Smooth muscle cell (in vitro differentiated cells): ENCODE results near the gene MICU1. TPM values are rescaled to one million over a fixed set of nuclear protein-coding genes. Genes with fewer than 3 reads are reported as not detected.
A peak's percentile ranks its signal among the peaks of the same experiment; 100 is the strongest.

ENCODE experiments used
- DNase-seq: peaks from one replicate; lab custom pipeline; 2025; ENCODE audit not compliant: unreplicated experiment; lab: John Stamatoyannopoulos, UW
- H2AFZ ChIP-seq: fragments of 200-600 bp; sonication (generic); 2 replicates; pipeline ENCODE4 v1.6.0; 2016; ENCODE audit warnings: antibody characterized with exemption, low read depth, mild to moderate bottlenecking
- H3F3A ChIP-seq: fragments of 200-600 bp; sonication (generic); 2 replicates; pipeline ENCODE4 v1.6.0; 2017; ENCODE audit warnings: antibody characterized with exemption, low read depth
- H3K27ac ChIP-seq: fragments of 200-600 bp; sonication (generic); 2 replicates; pipeline ENCODE4 v1.5.1; 2016; ENCODE audit warnings: low read depth, mild to moderate bottlenecking
- H3K27me3 ChIP-seq: fragments of 200-600 bp; sonication (generic); 2 replicates; pipeline ENCODE4 v1.6.1; 2016; ENCODE audit warnings: low read depth, mild to moderate bottlenecking
- H3K36me3 ChIP-seq: fragments of 200-600 bp; sonication (generic); 2 replicates; pipeline ENCODE4 v1.5.1; 2016; ENCODE audit warnings: low read depth
- H3K4me1 ChIP-seq: fragments of 200-600 bp; sonication (generic); 2 replicates; pipeline ENCODE4 v1.5.1; 2016; ENCODE audit warnings: low read depth
- H3K4me2 ChIP-seq: fragments of 200-600 bp; sonication (generic); 2 replicates; pipeline ENCODE4 v1.6.0; 2016; ENCODE audit warnings: mild to moderate bottlenecking
- H3K4me3 ChIP-seq: fragments of 200-600 bp; sonication (generic); 2 replicates; pipeline ENCODE4 v1.5.1; 2016; ENCODE audit warnings: mild to moderate bottlenecking
- H3K79me2 ChIP-seq: fragments of 200-600 bp; sonication (generic); 2 replicates; pipeline ENCODE4 v1.6.0; 2016; ENCODE audit warnings: low read depth, mild to moderate bottlenecking
- H3K9ac ChIP-seq: fragments of 200-600 bp; sonication (generic); 2 replicates; pipeline ENCODE4 v1.6.0; 2016; ENCODE audit warnings: low read depth
- H3K9me3 ChIP-seq: fragments of 200-600 bp; sonication (generic); replicated peaks from 2 replicates; pipeline ENCODE4 v1.5.1; 2016; ENCODE audit warnings: low read depth
- H4K20me1 ChIP-seq: fragments of 200-600 bp; sonication (generic); 2 replicates; pipeline ENCODE4 v1.6.0; 2016; ENCODE audit warnings: low read depth
- WGBS: methylation state at CpG from one replicate; pipeline ENCODE4 v1.1.7; 2016; ENCODE audit warnings: low lambda C conversion rate; 5-methylcytosine and 5-hydroxymethylcytosine counted together
- polyA plus RNA-seq: library from polyadenylated mRNA; unstranded; fragments of >200 nt; fragmentation: Nextera tagmentation; extraction: Ambion mirVana; gene quantifications from 2 replicates; pipeline ENCODE4 v1.2.1, GENCODE V29; 2016
- total RNA-seq: library from RNA; depleted of rRNA; stranded (reverse); fragments of >200 nt; gene quantifications from 2 replicates; pipeline ENCODE4 v1.2.3, GENCODE V29; 2014
- TF ChIP-seq, protein P1 (sequence below): fragments of 200-600 bp; sonication (generic); IDR thresholded peaks from 2 replicates; pipeline ENCODE4 v1.5.1; 2017; ENCODE audit warnings: borderline replicate concordance, mild to moderate bottlenecking, antibody characterized with exemption; ENCODE audit not compliant: insufficient read depth, poor library complexity, severe bottlenecking

Gene MICU1
- total and polyA plus RNA-seq, 2 experiments from 2014 or later: 35.0 to 35.1 TPM

DNA sequence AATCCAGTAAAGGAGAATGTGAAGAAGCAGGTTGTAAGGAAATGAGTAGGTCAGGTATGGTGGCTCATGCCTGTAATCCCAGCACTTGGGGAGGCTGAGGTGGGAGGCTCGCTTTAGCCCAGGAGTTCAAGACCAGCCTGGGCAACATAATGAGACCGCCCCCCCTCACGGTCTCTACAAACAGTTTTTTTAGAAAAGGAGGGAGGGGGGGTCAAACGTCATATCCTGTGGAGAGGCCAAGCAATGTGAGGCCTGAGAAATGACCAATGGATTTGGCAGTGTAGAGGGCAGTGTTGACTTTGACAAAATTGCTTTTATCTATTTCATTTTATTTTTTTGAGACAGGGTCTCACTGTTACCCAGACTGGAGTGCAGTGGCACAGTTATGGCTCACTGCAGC lies 268.9 kb downstream of the MICU1 start:
- Histone ChIP-seq H3K4me2 (no peak overlapping the region), H3K36me3 (no peaks in the 10 kb centered on the region), H2AFZ (no peak overlapping the region), H3K9me3 (no peaks in the 10 kb centered on the region), H3K4me3 (no peak overlapping the region), H3K27me3 (no peaks in the 10 kb centered on the region), H3K79me2 (peaks cover 17% of the 10 kb centered on the region), H3K27ac (no peak overlapping the region), H3F3A (no peaks in the 10 kb centered on the region), H3K9ac (no peak overlapping the region), H4K20me1 (peaks cover 11% of the 10 kb centered on the region), H3K4me1 (peaks cover 7% of the 10 kb centered on the region)
- TF ChIP-seq, protein P1, sequence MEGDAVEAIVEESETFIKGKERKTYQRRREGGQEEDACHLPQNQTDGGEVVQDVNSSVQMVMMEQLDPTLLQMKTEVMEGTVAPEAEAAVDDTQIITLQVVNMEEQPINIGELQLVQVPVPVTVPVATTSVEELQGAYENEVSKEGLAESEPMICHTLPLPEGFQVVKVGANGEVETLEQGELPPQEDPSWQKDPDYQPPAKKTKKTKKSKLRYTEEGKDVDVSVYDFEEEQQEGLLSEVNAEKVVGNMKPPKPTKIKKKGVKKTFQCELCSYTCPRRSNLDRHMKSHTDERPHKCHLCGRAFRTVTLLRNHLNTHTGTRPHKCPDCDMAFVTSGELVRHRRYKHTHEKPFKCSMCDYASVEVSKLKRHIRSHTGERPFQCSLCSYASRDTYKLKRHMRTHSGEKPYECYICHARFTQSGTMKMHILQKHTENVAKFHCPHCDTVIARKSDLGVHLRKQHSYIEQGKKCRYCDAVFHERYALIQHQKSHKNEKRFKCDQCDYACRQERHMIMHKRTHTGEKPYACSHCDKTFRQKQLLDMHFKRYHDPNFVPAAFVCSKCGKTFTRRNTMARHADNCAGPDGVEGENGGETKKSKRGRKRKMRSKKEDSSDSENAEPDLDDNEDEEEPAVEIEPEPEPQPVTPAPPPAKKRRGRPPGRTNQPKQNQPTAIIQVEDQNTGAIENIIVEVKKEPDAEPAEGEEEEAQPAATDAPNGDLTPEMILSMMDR: no peak
- WGBS: 93% methylated on average over 4 of the region's 4 CpGs
- DNase-seq: no peak

DNA sequence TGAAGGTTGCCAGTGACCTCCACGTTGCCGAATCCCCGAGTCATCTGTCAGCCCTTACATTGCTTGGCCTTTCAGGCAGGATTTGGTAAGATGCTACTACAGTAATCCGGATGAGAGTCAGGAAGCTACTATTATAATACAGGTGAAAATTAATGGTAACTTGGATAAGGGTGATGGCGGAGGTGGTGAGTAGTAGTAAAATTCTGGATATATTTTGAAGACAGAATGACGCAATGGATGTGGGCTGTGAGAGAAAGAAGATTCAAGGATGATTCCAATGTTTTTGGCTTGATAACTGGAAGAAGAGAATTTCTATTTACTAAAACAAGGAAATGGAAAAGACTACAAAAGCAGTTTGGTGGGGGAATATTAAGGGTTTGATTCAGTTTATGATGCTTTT lies 269.8 kb downstream of the MICU1 start:
- 97% methylated on average over 6 of the region's 6 CpGs for WGBS
- peaks cover 11% of the 10 kb centered on the region for H4K20me1 ChIP-seq
- TF ChIP-seq, protein P1: no peak
- no peaks in the 10 kb centered on the region for H3F3A ChIP-seq
- DNase-seq: no peak
- H3K4me2 ChIP-seq: no peak overlapping the region
- peaks cover 7% of the 10 kb centered on the region for H3K4me1 ChIP-seq
- H3K27ac ChIP-seq: no peak overlapping the region
- H3K79me2 ChIP-seq: peaks cover 26% of the 10 kb centered on the region
- H3K36me3 ChIP-seq: no peaks in the 10 kb centered on the region
- H2AFZ ChIP-seq: no peak overlapping the region
- no peak overlapping the region for H3K9ac ChIP-seq
- H3K9me3 ChIP-seq: no peaks in the 10 kb centered on the region
- H3K4me3 ChIP-seq: no peak overlapping the region
- H3K27me3 ChIP-seq: no peaks in the 10 kb centered on the region

DNA sequence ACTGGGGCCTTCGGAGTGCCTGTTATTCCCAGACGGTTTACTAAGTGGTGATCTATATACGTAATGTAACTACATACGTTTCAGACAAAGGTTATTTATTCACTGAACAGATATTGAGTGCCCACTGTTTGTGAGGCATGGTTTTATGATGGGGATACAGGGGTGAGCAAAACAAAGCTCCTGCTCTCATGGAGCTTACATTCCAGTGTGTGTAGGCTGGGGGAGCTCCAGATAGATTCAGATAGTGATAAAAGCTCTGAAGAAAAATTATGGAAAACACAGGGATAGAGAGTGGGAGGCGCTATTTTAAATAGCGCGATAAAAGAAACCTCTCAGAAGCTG lies 270.7 kb downstream of the MICU1 start:
- Histone ChIP-seq H3K36me3 (no peaks in the 10 kb centered on the region), H3K4me2 (peak overlapping the region; percentile 89), H3K27ac (peak overlapping the region; percentile 97), H3K4me1 (peaks cover 7% of the 10 kb centered on the region), H3K4me3 (peak overlapping the region; percentile 91), H3K9me3 (no peaks in the 10 kb centered on the region), H3K9ac (peak overlapping the region; percentile 99), H4K20me1 (peaks cover 16% of the 10 kb centered on the region), H3K79me2 (peaks cover 32% of the 10 kb centered on the region), H2AFZ (peak overlapping the region; percentile 82), H3F3A (no peaks in the 10 kb centered on the region), H3K27me3 (no peaks in the 10 kb centered on the region)
- TF ChIP-seq, protein P1: no peak
- DNase-seq: no peak
- WGBS: 41% methylated on average over 7 of the region's 7 CpGs
